GM19238 (cell line): ENCODE data around the gene LTBP2.
A peak's percentile ranks its signal among the peaks of the same experiment; 100 is the strongest.

Experiments
- DNase-seq: peaks from one replicate; pipeline ENCODE4 v3.0.0; 2011; ENCODE audit warnings: low spot score; ENCODE audit not compliant: insufficient read length

The LTBP2 gene

DNA sequence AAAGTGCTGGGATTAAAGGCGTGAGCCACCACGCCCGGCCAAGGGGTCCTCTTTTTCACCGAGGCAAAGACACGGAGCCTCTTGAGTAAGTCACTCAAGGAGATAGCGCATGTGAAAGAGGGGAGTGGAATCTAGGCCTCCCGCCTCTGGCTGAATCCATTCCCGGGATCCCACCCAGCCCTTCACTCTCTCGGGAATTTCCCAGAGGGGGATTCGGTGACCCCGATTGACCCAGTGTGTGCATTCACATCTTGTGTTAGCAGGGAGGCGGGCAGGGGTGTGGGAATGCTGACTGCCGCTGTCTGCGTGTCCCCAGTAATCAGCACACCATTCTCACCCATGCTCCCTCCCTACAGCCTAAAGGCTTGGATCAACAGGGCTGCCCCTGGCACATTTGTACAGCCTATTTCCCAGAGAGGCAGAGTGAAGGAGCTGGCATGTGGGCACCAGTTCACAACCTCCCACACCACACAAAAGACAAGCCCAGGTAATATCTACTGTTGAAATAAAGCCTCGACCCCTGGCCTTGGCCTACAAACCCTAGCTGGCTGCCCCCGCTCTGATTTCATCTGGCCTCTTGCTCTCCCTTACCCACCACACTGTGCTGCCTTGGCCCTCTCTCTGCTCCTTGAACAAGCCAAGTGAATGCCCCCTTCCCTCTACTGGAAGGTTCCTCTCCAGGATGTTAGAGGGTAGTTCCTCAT, 1.3 kb upstream of the LTBP2 start:
- DNase-seq = no peak

DNA sequence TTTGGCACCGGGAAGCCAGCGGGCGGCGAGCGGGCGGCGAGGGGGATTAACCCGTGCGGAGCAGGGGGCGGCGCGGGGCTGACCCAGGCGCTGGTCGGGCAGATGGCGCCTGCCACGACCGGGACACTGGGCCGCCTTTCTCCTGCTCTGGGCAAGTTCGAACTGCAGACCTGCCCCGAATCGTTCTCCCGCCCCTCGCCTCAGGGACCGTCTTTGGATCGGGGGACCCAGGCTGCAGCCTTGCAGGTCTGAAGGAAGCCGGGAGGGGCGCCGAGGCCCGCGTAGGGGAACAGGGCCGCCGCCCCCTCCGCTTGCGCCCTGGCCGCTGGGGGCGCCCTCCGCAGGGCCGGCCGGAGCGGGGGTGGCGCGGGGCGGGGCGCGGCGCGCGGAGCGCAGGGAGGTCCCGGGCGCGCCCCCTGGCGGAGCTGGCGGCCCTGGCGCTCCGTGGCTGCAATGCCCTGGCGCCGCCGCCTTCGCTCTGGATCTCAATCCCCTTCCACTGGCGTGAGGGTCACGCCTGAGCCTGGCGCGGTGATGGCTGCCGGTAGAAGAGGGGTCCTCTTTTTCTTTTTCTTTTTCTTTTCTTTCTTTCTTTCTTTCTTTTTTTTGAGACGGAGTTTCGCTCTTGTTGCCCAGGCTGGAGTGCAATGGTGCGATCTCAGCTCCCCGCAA, 449 bp upstream of the LTBP2 start:
- peak; percentile 72 for DNase-seq

- DNase-seq = no peak
Measured at GRCh38 chr14:74610866-74611649, 979 bp downstream of the LTBP2 start.

GRCh38 chr14:74610199-74610865, 1.7 kb downstream of the LTBP2 start:
- no peak for DNase-seq

GRCh38 chr14:74609721-74610120, 2.3 kb downstream of the LTBP2 start:
- no peak for DNase-seq

DNA sequence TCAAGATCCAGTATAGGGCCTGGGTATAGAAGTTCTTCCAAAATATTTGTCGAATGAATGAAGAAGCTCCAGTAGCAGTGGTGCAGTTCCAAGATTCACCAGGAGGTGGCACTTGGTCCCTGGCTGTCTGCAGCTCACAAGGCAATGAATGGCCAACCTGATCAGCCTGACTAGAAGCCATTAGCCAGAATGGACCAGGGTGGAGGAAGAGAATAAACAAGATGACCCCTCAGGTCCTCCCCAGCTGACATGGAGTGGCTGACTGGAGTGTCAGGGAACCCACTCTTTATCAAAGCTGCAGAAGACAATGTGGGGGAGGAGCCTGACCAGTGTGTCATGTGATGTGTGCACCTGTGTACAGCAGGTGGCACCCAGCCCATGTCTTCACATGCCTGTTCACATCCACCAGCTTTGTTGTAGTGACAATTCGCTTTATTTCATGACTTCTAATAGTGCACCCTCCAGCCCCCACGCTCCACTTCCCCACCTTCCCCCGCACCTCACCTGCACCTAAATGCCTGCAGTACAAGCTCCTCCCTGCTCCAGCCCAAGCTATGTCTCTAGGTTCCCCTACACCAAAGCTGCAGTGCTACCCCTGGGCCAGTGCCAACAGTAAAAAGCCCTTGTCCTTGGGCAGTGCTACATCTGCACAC, 3.0 kb downstream of the LTBP2 start:
- DNase-seq = peak; percentile 63

DNA sequence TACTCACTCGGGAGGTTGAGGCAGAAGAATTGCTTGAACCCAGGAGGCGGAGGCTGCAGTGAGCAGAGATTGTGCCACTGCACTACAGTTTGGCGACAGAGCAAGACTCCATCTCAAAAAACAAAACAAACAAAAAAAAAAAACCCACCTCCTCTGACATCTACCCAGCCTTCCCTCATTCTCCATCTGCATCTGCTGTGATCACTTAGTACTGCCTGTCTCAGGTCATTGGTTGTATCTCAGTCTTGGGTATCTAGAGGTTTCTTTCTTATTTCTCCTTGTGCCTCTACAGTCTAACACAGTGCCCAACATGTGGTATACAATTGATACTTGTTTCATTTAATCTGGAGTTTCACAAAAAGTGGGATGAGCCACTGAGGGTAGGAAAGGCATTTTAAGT, 5.3 kb downstream of the LTBP2 start:
- DNase-seq = no peak

GRCh38 chr14:74605531-74606223, 6.4 kb downstream of the LTBP2 start:
- no peak for DNase-seq

GRCh38 chr14:74604911-74605310, 7.1 kb downstream of the LTBP2 start:
- no peak for DNase-seq

DNA sequence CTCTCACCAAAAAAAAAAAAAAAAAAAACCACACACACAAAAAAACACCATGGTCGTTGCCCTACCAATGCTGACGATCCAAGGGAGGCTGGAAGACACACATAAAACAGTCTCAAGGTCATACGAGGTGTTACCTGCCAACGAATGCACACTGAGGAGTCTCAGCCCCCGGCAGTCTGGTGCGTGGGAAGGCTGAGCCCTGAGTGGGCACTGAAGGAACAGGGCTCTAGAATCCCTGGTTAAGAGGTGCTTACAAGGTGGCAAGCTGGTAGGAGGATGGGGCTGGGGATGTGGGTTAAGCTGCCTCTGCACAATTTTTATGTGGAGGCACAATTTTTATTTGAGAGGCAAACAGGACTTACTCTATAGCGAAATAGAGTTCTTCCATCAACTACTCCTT, 7.9 kb downstream of the LTBP2 start:
- DNase-seq = no peak

GRCh38 chr14:74601982-74602381, 10.1 kb downstream of the LTBP2 start:
- no peak for DNase-seq

DNA sequence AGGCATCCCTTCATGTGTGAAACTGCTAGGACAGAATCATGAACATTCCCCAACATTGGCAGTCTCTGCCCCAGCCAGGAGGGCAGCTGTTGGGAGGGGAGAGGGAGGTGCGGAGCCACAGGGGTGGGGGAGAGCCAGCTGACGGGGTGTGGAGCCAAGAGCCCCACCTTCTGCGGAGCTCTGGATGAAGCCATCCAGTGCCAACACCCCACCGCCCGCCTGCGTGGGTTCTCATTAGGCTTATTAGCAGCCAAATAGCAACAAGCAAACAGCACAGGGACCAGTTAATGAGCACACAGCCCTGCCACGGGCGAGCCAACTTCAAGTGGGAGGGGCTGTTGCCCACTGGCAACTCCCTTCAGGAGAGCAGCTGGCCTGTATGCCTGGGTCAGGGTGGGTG, 12.1 kb downstream of the LTBP2 start:
- DNase-seq = no peak

- DNase-seq = no peak
Measured at GRCh38 chr14:74599321-74599761, 12.7 kb downstream of the LTBP2 start.

- no peak for DNase-seq
Measured at GRCh38 chr14:74596741-74597450, 15.1 kb downstream of the LTBP2 start.

- no peak for DNase-seq
Measured at GRCh38 chr14:74595006-74595735, 16.9 kb downstream of the LTBP2 start.

DNA sequence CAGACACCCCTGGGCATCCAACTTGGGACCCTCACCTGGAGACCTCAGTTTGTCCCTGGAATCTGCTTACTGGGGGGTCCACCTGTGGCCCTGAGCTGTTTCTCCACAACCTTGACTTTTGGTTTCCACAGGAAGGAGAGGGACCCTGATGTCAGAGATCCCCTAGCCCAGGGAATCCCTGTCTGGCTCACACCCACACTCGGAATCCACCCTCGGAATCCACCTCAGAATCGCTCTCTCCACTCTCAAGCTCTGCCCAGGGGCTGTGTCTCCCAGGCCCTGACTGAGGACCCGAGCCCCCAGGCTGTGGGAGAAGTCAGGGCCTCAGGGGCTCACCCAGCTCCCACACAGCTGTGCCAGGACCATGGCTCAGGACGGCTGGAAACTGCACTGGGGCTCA, 17.4 kb downstream of the LTBP2 start:
- no peak for DNase-seq

DNA sequence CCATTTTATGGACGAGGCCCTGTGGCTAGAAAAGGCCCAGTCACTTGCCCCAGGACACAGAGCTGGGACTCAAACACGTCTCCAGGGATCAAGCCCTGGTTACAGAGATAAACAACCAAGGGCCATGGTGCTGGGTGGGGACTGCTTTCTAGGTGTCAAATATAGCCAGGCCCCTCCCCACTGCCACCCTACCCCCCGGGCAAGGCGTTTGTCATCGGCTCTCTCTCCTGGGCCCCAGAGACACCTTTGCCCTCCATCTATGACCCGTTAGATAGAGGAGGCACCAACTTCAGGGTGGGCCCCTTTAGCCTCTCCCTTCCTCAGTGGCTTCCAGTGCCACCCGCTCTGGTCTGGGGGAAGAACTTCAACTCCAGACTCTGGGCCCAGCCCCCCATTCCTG, 18.0 kb downstream of the LTBP2 start:
- no peak for DNase-seq

DNA sequence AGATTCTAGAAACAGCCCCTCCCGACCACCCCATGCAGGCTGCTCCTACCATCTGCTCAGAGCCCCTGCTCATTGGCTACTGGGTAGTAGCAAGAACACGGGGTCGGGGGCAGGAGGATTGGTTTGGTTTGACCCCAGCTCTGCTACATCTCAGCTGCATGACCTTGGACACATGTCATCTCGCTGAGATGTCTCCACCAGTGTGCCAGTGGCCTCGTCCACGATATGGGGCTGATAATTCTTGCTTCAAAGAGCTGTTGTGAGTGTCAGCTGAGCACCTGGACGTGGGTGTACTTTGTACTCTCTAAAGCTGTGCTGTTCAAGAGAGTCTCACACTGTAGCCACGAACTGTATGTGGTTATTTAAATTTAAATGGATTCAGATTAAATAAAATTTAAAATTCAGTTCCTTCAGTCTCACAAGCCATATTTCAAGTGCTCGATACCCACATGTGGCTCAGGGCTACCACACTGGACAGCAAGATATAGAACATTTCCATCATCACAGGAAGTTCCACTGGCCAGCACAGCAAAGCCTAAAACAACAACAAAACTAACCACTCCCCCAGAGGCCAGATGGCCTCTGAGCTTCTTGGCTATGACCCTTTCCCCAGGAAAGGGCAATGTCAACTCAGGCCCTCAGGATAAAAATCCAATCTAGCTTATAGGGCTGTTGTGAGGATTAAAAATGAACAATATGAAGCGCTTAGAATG, 18.6 kb downstream of the LTBP2 start:
- DNase-seq = no peak
